Measurements from ENCODE around the gene EEFSEC.

DNA sequence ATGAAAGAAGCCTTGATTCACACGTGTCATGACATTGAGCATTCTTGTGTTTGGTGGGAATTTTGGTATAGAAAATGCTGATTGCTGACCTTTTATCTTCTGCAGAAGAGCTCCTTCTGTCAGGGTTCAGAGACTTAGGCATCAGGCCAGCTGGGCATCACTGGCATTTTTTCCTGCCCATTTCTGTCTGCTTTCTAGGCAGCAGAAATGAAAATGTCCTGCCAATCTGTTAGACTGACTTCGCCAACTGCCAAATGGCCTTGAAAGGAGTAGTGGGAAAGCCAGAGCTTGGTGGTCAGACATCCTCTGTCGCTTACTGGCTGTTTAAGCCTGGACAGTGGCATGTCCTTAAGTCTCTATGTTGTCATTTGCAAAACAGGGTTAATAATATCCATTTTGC is 57.4 kb downstream of the EEFSEC start:
- TF ChIP-seq, protein P1, sequence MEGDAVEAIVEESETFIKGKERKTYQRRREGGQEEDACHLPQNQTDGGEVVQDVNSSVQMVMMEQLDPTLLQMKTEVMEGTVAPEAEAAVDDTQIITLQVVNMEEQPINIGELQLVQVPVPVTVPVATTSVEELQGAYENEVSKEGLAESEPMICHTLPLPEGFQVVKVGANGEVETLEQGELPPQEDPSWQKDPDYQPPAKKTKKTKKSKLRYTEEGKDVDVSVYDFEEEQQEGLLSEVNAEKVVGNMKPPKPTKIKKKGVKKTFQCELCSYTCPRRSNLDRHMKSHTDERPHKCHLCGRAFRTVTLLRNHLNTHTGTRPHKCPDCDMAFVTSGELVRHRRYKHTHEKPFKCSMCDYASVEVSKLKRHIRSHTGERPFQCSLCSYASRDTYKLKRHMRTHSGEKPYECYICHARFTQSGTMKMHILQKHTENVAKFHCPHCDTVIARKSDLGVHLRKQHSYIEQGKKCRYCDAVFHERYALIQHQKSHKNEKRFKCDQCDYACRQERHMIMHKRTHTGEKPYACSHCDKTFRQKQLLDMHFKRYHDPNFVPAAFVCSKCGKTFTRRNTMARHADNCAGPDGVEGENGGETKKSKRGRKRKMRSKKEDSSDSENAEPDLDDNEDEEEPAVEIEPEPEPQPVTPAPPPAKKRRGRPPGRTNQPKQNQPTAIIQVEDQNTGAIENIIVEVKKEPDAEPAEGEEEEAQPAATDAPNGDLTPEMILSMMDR (conservative IDR thresholded peaks at IDR 0.05) = no peak
- no peak for TF ChIP-seq EZH2 (IDR thresholded peaks at IDR 0.05; ENCODE audit: low read depth)
